CD1c-positive myeloid dendritic cell (primary cell): ENCODE data around the gene SLC16A3.

Experiments
- DNase-seq: peaks from one replicate; pipeline ENCODE4 v3.0.0-alpha.2; 2016; ENCODE audit errors: extremely low spot score

Gene SLC16A3

DNA sequence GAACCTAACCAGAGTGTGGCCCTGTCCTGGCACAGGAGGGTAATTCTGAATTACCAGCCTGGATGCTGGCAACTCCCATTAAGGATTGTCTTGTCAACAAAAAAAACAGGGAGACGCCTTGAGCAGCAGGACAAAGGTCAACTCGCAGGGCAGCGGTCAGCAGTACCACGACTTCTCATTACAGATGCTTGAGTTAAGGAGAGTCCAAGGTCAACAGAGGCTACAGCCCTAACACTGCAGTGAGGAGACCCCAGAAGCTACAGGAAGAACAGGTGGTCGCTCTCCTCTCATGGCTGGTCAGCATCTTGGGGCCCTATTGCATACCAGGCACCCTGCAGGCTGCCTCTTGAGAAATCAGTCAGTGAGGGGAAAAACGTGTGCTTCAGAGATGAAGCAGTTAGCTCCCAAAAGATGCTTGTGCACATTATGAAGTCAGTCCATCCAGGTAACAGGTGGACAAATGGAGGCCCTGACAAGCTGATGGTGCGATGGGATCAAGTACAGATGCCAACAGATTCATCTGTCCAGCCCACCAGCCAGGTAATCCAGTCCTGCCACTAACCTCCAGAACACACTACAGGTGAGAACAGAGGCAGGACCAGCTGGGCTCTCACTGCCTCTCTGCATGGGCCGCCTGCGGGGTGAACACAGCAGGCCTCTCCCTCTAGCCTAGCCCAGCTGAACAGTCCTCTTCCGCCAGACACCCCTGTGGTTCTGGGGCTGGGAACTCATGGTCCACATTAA is 40.5 kb downstream of the SLC16A3 start:
- no peak for DNase-seq

DNA sequence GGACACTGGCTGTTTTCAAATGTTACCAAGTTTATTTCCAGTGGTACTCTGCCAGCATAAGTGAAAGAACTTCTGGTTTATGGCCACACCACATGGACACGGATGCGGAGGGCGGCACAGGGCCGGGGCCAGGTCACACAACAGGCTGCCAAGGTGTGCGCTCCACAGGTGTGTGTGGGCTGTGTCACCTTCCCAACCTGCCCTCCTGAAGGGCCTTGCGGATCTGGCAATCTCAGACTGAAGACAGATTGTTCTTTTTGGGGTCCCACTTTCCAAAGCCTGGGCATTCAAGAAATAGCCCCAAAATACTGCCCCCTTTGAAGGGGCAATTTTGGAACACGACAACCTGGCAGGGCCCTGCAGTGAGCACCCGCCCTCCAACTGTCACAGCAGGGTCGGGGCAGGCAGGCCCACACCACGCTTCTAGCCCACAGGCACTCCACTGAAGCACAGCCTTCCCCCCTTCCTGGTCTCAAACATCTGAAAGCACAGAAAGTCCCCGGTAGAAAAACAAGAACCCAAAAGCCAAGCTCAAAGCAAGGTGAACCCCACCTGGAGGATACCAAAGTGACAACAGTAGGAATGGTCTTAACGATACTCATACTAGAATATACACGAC is 41.1 kb downstream of the SLC16A3 start:
- no peak for DNase-seq

- DNase-seq: no peak
These were observed 41.8 kb downstream of the SLC16A3 start for GRCh38 chr17:82270651-82271050.

DNA sequence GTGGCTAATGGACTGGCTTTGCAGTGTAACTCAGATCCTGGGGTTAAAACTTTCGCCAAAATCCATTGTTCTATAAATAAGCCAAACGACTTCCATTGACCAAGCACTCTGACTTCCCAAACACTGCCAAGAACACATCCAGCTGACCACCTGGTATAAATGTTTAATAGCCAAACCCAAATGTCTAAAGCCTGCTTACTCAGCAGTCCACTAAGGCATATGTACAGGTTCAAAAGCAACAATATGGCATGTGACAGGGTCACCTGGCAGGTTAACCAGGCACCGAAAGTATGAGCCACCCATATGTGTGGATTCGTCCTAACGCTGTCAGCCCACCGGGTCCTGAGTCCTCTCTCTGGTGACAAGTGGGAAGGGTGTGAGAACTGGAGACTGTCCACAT is 42.6 kb downstream of the SLC16A3 start:
- DNase-seq: no peak

DNA sequence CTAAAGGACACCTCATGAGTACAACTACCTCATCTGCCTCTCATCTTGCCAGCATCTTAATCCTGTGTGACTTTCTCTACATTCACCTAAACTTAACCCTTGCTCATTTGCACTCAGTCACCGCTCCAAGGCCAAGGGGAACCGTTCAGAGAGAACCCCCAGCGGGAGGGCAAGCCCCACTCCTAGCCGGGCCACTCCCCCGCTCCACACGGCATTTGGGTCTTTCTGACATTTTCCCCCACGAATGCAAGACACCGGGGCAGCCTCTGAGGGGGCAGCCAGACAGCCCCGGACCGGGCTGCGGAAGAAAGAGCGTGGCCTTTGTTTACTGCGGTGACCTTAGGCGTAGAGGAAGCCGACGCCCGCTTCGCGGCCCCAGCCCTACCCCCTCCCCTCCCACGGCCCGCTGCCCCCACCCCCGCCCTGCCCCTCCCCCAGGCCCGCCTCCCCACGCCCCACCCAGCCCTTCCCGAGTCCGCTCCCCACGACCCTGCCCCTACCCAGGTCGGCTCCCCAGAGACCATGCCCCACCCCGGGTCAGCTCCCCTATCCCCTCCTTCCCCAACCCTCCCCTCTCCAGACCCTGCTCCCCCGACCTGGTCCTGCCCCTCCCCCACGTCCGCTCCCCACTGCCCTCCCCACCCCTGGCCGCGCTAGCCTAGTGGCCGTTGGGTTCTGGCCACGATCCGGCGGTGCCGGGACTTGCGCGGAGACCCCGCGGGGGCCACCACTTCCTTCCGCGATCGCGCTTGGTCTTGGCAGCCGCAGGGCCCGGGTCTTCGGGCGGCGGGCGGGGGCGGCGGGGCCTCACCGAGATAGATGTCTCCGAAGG is 43.9 kb downstream of the SLC16A3 start:
- peak; percentile 37 for DNase-seq

DNA sequence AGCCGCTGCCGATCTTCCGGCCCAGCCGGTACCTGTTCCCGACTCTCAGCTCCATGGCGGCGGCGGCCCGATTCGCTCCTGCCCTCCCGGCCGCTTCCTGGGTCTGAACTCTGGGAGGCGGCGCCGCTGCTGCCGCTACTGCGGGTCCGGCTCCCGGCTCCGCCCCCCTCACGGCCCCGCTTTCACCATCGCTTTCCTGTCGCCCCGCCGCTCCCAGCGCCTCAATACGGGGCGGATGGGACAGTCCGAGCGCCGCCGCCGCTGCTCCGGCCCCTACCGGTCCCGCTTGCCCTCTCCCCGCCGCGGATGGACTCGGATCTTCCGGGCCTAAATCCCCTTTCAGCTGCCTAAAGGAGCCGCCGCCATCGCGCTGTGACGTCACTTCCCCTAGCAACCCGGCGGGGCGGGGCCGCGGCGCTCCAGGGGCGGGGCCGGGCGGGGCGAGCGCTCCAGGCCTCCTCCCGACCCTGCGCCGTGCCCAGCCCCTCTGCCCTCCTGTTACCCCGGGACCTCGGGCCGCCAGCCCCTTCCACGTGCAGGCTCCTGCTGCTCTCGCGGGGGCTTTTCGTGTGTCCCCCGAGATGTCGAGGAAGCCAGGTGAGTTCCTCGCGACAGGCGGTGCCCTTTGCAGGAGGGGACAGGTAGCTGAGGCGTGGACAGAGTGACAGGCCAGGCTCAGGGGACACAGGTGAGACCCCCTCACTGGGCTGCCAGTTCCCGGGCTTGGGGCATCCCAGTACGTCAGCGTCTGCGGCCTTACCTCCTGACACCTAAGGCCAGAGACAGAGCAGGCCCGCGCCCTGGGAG is 44.7 kb downstream of the SLC16A3 start, which contains the start of gene CSNK1D:
CSNK1D (minus strand) TSS at position 374 of the 807 bp plus-strand sequence; CDS start at position 55, 319 bp downstream.
- peak; percentile 94 for DNase-seq

DNA sequence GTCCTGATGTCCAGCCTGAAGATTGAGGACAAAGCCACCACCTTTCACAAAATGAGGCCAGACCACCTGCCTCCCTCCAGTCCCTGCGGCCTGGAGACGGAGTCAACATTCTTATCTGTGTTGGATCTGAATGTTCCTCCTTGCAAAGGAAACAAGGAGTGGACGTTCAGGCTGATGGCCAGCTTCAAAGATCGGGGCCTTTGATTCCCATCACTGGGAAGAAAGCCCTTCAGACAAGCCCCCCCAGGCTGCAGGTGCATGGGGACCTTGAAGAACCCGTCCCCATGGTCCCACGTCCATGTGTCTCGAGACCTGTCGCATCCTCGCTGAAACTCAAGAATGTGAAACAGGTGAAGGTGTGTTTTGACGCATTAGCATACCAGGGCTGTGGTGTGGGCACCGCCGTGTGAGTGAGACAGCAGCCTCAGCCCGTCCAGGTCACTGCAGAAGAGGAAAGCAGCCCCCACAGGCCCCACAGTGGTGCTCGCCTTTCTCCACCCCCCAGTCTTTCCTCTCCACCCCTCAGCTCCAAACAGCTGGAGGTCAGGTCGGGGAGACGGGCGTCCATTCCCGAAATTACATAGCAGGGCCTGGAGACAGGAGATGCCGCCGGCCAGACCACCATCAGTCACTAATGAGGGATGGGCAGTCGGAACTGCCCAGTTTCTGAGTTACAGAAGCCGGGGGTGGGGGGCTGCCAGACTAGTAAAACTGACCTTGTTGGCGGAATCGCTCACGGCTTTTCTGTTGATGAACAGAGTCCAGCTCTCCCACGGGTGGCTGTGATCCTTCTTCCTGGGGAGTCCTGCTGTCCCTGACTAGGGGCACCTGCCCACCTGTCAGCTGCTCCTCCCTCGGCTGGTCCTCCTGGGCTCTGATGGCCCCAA is 45.5 kb downstream of the SLC16A3 start:
- DNase-seq: no peak

DNA sequence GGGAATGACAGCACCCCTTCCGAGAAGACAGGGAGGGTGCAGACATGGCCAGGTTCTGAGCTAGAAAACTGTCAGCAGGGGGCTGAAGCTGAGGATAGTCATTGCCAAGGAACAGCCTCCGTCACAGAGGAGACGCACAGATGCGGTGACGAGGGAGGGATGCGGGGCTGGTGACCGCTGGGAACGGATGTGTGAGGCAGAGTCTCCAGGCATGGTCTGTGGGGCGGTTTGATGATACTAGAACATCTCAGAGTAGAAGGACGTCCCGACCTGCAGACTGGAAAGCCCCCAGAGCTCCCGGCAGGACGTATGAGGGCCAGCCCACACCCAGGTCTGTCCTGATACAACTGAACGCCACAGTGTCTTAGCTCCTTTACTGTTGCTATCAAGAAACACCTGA is 46.5 kb downstream of the SLC16A3 start:
- no peak for DNase-seq

DNA sequence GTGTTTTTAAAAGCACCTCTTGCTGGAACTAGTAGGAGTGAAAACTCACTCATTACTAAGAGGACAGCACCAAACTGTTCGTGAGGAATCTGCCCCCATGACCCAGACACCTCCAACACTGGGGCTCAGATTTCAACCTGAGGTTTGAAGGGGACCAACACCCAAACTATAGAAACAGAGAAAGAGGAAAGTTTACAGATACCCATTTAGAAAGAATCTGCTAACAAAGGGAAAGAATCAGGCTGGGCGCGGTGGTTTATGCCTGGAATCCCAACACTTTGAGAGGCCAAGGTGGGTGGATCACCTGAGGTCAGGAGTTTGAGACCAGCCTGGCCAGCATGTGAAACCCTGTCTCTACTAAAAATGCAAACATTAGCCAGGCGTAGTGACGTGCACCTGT is 48.1 kb downstream of the SLC16A3 start:
- no peak for DNase-seq

GRCh38 chr17:82277851-82278250 is 49.0 kb downstream of the SLC16A3 start:
- DNase-seq: no peak

DNA sequence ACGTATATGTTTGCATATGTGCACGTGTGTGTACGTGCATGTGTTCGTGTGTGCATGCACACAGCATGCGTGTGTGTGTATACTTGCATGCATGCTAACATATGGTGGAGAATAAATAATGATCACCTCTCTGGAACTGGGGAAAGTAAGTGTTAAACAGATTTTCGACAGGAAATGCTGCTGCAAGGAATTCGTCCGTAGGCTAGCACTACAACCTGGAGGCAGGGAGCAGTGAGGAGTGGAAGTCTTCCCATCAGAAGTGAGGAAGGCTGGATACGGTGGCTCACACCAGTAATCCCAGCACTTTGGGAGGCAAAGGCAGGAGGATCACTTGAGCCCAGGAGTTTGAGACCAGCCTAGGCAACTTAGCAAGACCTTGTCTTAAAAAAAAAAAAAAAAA is 49.5 kb downstream of the SLC16A3 start:
- no peak for DNase-seq

DNA sequence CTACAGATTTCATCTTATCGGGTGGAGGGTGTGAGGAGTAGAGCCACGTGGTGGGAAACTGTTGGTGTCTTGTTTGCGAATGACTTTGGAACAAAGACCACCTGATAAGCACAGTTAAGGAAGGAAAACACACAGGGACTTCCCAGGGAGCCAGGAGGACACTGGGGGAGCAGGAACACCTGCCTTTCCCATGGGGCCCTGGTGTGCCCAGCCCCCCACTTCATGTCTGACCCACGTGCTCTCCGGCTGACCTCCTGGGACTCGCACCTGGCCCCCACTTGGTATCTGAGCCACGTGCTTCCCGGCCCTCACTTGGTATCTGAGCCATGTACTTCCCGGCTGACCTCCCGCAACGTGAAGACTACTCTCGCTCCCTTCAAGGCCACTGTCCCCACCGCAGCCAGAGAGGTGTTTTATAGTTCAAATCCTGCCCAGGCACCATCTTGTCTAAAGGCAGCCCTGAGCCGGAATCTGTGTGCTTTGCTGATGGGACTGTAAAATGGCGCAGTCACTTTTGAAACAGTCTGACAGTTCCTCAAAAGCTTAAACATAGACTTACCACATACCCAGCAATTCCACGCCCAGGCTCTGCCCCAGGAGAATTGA is 50.0 kb downstream of the SLC16A3 start:
- peak; percentile 83 for DNase-seq

GRCh38 chr17:82280537-82280936 is 51.7 kb downstream of the SLC16A3 start:
- no peak for DNase-seq

DNA sequence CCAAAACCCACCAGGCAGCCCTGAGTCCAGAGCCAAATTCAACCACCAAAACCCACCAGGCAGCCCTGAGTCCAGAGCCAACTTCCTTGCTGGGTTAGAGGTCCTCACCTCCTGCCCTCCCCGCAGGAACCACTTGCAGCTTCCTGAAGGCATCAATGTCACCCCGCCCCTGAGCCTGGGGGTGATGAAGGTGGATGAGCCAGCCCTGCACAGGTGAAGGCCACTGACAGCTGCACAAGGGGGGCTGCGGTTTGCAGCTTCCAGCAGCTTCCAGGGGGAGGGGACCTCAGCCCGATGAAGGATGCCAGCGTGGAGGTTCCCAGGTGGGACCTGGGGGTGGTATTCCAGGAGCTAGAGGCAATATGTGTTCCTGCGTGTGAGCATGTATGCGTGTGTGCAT is 52.2 kb downstream of the SLC16A3 start:
- DNase-seq: no peak

DNA sequence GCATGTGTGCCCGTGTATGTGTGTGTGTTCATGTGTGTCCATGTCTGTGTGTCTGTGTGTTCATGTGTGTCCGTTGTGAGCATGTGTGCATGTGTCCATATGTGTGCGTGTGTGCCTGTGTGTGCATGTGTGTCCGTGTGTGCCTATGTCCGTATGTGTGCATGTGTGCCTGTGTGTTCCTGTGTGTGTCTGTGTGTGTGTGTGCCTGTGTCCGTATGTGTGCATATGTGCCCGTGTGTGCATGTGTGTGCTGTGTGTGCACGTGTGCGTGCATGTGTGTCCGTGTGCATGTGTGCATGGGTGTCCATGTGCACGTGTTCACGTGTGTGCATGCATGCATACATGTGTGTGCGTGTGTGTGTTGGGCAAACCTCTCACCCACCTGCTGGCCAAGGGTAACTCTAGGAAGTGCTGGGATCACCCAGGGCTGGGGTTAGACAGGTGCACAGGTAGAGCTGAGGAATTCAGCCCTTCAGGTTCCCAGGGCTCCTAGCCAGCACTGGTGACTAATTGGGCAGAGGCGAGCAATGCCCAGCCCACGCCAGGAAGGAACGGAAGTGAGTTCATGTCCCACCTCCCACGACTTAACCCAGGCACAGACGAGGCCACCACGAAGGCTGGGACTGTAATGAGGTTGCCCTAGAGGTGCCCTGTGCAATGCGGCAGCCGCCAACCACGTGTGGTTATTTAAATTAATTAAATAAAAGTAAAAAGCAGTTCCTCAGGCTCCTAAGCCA is 52.8 kb downstream of the SLC16A3 start:
- peak; percentile 92 for DNase-seq

GRCh38 chr17:82282239-82283207 is 53.7 kb downstream of the SLC16A3 start:
- no peak for DNase-seq

- peak; percentile 80 for DNase-seq
These were observed 54.4 kb downstream of the SLC16A3 start for GRCh38 chr17:82283208-82283749.

DNA sequence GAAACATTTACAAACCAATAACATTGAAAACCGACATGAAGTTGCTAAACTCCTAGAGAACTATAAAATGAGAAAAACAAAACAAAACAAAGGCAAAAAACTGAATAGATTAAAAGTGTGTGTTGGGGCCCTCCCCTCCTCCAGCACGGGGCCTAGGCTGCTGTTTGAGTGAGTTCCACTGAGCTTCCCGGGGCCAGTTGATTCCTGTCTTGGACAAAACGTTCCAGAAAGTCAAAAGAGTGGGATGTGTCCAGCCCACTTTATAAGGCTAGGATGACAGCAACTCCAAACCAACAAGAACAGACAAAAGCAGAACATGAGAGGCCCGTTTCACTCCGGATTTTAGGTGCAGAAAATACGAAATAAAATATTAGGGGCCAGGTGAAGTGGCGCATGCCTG is 56.3 kb downstream of the SLC16A3 start:
- no peak for DNase-seq
